HG02759 (cell line): Measurements from ENCODE around the gene FOSL1.

Source experiments
- ATAC-seq: cut with Tn5 transposase; IDR thresholded peaks from one replicate; pipeline ENCODE4 v1.9.1; 2021; ENCODE audit warnings: mild to moderate bottlenecking, moderate library complexity; ENCODE audit not compliant: unreplicated experiment

Gene FOSL1

GRCh38 chr11:65920372-65920802 lies 20.2 kb upstream of the FOSL1 start:
- no peak for ATAC-seq

- ATAC-seq = peak; percentile 34
Observed at GRCh38 chr11:65919573-65920371, 19.6 kb upstream of the FOSL1 start.

GRCh38 chr11:65919141-65919572 lies 19.0 kb upstream of the FOSL1 start, which contains the start of gene DRAP1:
DRAP1 (plus strand) TSS chr11:65919426; CDS start chr11:65919502, 76 bp downstream.
- ATAC-seq = peak; percentile 84

GRCh38 chr11:65918211-65919140 lies 18.3 kb upstream of the FOSL1 start, which contains the start of gene C11orf68:
C11orf68 (minus strand) TSS chr11:65919062; CDS start chr11:65919031, 31 bp downstream.
- peak; percentile 64 for ATAC-seq

DNA sequence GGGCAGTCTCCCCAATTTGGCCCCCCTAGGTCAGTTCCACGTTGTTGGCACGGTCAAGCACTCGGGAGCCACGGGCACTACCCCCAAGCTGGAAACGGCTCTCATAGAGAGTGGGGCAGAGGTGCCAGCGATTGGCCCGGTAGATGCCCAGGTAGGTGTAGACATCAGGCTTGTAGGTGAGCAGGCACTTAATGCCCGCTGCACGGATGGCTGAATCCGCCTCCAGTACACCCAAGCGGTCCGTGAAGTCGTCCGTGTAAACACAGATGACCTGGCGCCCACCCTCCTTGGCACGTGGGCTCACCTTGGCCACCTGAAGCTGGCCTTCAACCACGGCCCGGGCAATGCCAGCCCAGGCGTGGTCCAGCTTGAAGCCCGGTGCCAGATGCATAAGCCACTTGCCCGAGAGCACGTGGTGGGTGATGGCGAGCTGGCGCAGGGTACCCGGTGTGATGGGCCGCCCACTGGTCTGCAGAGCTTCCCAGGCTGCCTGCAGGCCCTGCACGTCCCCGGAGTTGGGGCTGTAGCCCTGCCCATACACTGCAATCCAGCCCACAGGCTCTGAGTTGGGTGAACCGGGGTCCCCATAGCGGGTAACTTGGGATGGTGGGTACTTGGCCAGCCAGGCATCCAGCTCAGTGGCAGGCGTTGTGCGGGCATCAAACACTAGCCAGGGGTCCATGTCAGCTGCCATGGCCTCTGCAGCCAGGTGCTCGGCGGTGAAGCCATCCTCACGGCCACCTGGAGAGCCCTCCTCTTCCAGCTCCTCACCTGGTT lies 17.4 kb upstream of the FOSL1 start:
- no peak for ATAC-seq

GRCh38 chr11:65917077-65917433 lies 16.9 kb upstream of the FOSL1 start:
- ATAC-seq = no peak

DNA sequence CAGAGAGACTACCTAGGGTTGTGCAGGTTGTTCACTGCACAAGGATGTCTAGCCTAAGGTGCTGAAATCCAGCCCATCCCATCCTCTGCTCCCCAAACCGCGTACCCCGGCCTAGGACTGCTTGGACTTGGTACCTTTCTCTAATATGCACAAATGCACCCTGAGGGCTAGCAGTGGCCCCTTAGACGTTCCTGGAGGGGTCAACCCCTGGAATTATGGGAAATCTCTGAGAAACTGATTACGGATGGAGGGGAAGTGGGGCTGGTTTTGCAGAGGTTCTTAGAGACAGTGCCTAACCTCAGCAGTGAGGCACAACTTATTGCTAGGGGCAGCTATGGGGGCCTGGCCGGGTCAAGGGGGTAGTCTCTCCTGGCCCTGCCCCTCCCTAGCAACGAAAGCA lies 16.2 kb upstream of the FOSL1 start:
- ATAC-seq = no peak

DNA sequence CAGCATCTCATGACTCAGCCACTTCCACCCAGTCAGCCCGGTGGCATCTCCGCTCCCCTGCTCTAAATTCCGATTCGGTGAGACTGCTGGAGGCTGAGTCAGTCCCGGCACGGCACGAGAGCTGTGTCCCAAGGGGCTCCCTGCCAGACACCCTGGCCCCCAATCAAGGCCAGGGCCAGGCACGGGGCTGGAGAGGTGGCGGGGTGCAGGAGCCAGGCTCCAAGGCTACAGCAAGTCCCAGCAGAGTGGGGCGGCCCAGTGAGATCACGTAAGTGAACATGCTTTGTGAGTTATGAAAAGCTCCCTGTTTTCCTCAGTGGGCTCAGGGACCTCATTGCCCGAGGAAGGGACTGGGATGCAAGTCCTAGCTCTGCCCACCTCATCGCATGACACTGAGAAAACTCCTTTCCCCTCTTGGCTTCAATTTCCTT lies 15.6 kb upstream of the FOSL1 start:
- no peak for ATAC-seq

- no peak for ATAC-seq
Observed at GRCh38 chr11:65915101-65915820, 15.1 kb upstream of the FOSL1 start.

DNA sequence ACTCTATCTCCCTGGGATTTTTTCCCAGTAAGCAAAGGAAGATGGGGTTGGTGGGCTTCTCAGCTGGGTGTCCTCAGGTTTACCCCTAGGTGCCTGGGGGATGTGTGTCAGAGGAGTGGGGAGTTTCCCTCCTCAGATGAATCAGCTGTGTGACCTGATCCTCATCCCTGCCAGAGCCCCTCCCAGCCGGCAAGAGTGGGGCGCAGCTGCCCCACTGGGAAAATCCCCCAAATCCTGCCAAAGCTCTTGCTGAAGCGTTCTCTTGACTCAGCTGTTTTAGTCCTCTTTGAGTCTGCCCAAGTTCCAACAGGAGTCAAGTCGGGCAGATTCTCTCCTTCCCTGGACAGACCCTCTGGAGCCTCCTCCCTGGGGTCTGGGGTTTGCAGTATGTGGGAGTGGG lies 12.7 kb upstream of the FOSL1 start:
- ATAC-seq = no peak

- ATAC-seq = no peak
Observed at GRCh38 chr11:65911682-65912568, 11.7 kb upstream of the FOSL1 start.

- no peak for ATAC-seq
Observed at GRCh38 chr11:65907878-65908277, 7.7 kb upstream of the FOSL1 start.

- no peak for ATAC-seq
Observed at GRCh38 chr11:65906602-65907001, 6.4 kb upstream of the FOSL1 start.

- no peak for ATAC-seq
Observed at GRCh38 chr11:65903715-65904114, 3.5 kb upstream of the FOSL1 start.

DNA sequence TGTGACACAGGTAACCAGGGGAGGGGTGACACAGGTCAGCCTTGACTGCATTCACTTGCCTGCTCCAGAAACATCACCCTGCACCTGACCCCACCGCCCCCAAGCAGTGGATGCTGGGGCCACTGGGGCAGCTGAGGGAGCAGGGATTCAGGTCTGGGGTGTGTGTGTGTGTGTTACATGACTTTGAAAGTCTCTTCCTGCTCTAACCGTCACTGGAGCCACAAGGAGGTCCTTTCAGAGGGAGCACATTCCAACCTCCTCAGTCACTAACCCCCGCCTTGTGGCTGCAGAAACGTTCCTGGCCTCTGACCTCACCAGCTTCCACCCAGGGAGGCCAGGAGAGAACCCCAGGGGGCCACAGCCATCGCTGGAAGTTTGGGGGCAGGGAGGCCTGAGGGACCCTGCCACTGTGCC lies 2.9 kb upstream of the FOSL1 start:
- no peak for ATAC-seq

GRCh38 chr11:65900899-65901180 lies 652 bp upstream of the FOSL1 start:
- ATAC-seq = no peak

GRCh38 chr11:65899356-65900124 lies 648 bp downstream of the FOSL1 start:
- ATAC-seq = no peak

DNA sequence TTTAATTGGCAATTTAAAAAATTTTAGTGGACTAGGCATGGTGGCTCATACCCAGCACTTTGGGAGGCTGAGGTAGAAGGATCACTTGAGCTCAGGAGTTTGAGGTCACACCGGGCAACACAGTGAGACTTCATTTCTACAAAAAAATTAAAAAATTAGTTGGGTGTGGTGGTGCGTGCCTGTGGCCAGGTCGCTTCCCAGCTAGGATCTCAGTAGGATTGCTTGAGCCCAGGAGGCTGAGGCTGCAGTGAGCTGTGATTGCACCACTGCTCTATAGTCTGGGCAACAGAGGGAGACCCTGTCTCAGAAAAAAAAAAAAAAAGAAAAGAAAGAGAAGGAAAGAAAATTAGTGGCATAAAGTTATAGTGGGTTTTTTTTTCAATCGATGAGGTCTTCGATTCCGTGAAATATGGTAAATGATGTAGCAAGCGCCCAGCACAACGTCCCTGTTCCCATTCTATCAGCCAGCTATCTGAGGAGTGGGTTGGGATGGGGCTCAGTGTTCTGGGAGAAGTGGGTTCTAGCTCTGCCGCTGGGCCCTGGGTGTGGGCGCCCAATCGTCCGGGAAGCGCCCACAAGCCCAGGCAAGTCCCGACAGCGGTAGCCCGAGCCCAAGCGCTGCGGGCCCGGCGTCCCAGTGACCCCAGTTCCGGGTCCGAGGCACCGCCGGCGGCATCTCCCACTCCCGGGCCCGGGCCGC lies 1.4 kb downstream of the FOSL1 start:
- no peak for ATAC-seq
